ENCODE results near the gene TMBIM6.
"Not testable (repeated sequence)": the region's sequence is repeated elsewhere in the genome, so short reads cannot be mapped to it uniquely, and the experiment has no call there.

Gene TMBIM6, protein sequence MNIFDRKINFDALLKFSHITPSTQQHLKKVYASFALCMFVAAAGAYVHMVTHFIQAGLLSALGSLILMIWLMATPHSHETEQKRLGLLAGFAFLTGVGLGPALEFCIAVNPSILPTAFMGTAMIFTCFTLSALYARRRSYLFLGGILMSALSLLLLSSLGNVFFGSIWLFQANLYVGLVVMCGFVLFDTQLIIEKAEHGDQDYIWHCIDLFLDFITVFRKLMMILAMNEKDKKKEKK

DNA sequence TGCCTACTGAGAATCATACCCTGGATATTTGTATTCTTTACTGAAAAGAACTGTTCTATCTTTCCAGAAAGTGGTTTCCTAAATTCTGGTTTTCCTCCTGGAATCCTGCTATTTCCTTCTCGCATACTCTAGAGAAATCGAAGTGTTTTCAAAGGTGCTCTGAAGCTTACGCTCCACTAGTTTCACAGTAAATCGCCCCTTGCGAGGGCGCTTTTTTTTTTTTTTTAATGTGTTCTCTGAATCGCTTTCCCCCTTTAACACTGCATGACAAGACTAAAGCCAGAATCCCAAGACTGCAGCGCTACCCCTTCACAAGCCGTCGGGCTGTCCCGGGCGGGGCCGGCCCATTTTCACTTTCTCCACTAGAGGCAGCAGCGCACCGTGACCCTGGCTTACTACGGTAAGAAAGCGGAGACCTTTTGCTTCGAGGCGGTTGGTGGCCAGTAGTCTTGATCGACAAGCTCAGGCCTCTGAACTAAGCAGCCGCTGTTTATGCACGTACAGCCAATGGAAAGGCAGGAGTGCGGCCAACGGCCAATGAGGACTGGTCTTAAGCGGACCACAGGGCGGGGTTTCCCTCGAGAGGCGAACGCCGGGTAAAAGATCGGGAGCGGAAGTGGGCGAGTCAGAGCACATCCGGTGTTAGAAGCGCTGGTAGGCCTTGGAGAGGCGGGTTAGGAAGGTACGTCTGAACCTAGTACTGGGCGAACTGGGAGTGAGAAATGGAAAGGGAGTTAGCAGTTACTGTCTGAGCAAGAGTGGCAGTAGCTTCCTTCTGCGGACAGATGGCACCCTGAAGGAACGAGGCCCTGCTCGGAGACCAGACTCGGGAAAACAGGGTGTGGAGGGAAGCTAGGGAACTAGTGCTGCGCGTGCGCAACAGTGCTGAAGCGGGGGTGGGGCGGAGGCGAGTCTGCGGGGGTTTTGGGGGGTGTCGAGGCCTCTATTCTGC, at the start of gene TMBIM6:
Gene TMBIM6, plus strand, starts transcription at position 628 of the 952 bp plus-strand sequence. CDS start 10,937 bp downstream, outside the sequence.
- DNase-seq = peak; percentile 99

DNA sequence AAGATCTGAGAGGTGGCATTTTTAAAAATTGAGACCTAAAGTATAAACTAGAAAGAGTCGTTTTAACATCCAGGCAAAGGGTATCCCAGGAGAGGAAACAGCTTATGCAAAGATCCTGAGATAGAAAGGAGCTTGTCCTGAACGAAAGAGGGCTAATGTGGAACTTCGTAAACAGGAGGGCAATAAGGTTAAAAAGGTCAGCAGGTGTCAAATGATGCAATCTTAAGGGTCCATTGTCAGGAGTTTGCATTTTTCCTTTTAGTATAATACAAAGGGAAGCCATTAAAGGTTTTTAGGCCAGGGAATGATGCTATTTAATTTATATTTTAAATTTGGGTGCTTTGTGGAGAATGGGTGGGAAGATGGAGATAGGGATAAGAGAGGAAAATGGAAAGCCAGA, 48.5 kb upstream of the TMBIM6 start:
- DNase-seq = no peak

DNA sequence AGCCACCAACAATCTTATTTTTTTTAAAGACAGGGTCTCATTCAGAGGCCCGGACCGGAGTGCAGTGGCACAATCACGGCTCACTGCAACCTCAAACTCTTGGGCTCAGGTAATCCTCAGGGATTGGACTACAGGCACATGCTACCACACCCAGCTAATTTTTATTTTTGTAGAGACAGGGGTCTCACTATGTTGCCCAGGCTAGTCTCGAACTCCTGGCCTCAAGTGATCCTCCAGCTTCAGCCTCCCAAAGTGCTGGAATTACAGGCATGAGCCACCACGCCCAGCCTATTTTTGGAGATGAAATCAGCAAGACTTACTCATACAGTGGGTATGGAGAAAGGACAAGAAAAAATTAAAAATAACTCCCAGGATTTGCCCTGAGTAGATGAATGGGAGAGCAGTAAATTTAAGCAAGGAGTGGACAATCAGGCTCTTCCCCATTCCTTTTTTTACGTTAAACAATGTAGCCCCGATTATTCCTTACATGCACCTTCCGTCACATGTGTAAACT, 47.4 kb upstream of the TMBIM6 start:
- DNase-seq = no peak

DNA sequence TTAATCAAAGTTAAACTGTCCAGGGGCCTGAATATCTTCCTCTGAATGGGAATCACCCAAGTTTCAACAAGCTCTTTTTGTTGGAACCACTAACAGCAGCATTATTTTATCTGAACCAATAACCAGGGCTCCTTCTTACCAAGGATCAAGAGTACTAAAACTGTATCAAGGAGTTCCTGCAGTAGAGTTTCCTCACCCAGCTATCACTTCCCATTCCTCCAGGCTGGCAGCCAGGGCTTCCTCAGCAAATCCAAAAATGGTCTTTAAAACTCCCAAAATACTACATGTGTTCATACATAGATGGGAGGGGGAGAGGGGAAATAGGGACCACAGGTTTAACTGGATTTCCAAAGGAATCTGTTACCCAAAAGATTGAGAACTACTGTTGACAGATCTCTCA, 44.6 kb upstream of the TMBIM6 start:
- no peak for DNase-seq

DNA sequence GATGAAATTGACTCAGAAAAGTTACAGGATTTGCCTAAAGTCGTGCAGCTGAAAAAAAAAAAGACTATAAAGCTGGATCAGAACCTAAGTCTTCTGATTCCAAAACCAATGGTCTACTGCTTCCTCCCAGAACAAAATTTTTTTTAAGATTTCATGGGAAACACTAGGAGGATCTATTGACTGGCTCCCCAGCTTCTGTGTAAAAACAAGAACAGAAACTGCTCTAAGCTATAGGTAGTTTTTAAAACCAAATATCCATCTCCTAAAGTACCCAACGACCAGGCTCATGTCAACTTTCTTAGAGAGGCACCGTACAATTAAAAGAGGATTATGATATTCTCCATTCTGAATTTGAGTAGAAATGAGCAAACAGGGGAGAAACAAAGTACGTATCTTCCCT, 43.5 kb upstream of the TMBIM6 start:
- DNase-seq = no peak

DNA sequence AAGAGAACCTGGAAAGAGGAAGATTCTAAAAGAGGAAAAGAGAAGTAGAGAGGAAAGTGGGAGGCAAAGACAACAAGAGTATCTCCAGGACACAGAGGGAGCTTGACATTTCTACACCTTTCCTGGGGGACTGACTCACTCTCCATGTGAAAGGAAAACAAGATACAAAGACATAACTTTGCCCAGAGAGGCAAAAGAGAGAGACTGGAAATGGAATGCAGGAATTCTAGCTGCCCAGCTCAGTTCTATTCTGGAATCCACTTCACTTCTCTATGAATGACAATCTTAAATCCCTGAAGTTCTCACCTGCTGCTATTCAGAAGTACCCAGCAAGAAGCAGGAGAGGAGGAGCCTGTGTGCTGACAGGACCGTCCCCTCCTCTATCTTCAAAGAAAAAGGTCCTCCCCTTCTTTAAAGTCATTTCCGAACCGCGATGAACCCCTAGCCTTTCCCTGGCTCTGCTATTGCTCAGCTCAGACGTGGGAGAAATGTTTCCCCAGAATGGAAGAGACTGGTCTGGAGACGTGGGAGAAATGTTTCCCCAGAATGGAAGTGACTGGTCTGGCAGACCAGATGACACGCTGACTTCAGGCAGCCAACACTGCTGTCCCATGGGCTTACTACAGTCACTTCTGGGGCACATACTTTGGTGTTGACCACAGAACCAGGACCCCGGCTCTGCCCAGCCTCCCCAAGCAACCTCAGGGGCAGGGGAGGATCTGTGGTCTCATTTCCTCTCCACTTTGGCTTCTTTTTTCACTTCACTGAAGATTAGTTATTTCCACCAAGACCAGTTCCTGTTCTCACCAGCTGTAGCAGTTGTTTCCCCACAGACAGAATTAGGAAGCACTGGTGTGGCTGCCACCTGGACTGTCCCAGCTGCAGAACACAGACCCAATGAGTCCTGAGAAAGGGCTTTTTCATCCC, 42.5 kb upstream of the TMBIM6 start:
- DNase-seq = peak; percentile 71

DNA sequence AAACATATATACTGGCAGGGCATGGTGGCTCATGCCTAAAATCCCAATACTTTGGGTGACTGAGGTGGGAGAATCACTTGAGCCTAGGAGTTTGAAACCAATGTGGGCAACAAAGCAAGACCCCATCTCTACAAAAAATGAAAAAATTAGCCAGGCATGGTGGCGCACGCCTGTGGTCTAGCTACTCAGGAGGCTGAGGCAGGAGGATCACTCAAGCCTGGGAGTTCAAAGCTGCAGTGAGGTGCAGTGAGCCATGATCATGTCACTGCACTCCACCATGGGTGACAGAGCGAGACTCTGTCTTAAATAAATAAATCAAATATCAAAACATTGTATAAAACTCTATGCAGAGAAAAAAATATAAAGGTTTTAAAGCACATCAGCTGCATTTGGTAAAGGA, 39.3 kb upstream of the TMBIM6 start:
- no peak for DNase-seq

DNA sequence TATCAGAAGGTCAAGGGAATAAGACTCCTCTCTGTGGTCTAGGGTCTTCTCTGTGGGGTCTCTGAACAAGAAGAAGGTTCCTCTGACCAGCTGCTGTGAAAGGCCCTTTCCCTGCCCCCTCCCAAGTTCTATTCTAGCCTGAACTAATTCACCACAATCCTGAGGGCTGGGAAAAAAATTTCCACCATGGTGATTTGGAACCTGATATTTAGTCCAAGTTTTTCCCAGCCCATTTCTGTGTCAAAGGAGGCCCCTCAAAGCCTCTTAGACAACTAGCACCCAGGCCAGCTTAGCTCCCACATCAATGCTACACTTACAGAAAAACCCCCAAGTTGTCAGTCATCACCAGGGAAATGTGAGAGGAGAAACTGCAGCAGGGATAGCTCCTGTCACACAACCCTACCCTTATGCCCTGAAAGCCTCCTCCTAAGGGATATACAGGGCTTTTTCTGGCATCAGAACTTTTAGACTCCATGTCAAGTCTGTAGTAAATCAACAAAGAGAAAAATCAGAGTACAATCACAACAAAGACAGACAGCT, 38.6 kb upstream of the TMBIM6 start:
- no peak for DNase-seq

DNA sequence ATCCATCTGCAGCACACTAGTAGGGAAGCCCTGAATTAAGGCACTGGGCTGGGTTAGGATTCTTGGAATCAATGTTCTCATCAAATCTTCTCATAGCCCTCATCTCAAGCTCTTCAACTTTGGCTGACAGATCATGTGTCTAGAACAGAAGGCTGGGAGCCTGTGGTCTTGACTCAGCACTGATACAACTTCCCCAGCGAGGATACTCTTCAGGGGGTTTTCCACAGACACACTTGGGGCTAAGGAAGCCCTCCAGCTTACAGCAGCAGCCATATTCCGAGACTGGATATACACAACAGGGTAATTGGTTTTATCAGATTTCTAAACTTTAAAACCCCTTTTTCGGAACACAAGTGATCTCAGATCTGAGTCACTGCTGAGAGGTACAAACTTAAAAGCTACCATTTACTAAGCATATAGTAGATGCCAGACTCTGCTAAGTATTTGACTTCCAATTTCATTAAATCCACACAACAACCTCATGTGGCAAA, 37.7 kb upstream of the TMBIM6 start:
- DNase-seq = peak; percentile 77

DNA sequence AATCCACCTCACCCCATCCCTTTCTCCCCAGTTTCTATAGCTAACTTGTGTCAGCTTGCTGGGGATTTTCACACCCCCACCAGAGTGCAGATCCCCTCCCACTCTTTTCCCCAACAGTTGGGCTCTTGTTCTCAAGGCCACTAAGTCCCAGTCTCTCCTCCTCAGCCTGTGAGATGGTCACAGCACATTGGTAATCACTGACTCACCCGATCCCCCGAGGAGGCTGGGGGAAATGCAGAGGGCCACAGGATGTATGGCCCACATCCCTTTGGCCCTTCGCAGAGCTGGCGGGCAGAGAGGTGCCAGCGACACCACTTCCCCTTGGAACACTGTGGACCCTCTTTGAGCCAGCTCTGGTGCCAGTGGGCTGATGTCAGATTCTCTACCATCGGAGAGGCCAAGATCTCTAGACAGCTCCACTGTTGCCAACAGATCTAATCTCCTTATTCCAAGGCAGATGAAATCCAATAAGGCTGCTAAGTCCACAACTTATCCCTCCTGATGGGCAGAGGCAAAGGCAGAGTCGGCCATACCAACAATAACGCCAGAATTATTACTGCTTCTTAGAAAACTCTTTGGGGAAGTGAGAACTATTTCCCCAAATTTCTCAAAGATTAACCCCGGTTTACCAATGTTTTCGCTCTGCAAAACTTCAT, 35.8 kb upstream of the TMBIM6 start:
- peak; percentile 72 for DNase-seq

DNA sequence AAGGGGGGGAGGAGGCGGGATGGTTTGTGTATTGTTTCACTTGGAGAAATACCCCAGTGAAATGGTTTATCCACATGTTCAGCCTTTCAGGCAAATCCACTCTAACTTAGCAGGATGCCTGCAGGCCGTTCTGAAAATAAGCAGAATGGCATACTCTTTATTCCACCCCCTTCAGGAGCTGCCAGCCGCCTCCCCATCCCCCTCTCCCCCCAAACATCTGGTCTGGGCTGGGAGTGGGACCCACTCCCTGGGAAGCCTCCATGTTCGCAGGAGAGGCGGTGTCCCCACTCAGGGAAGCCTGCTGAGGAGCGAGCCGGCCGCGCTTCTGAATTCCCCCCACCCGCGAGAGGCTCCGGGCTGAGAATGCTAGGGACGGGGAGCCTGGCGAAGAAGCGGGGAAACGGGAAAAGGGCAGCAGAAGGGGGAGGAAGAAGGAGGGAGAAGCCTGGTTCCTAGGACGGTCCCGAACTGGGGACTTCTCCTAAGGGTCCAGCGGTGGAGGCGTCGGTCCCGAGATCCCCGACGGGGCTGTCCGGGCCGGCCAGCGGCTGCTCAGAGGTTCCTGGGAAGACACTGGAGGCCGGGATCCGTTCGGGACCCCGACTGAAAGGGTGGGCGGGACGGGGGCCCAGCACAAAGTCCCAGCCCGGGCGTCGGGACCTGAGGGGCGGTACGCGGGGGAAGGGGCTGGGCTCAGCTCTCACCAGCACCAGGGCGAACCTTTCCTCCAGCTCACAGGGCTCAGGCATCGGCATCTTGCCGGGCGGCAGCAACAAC, 34.8 kb upstream of the TMBIM6 start:
- DNase-seq = peak; percentile 72

DNA sequence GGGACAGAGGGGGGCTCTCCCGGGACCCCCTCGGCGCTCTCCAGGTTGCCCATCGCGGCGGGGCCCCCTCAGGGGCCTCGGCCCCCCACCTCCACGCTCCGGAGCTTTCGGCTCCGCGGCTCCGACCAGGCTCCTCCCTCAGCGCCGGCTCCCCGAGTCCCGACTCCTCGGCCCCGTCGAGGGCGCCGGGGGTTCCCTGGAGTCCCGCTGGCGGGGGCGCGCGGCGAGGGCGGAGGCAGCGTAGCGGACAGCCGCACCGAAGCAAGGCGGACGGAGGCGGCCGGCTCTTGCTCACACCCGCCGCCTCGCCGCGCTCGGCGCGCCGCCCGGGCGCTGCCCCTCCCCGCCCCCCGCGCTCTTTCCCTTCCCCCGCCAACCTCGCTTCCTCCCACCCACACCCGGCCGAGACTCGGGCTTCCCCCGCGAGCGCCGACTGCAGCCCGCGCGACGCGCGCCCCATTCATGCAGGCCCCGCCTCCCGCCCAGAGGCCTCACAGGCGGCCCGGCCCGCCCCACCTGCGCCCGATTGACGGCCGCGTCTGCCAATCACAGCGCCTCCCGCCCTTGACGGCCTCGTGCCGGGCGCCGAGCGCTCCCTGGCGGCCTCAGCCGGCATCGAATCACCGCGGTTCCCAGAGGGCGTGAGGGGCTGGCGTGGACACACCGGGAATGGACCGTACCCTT, 34.1 kb upstream of the TMBIM6 start, which contains the start of gene FMNL3:
Gene FMNL3, minus strand, starts transcription at position 278 of the 684 bp plus-strand sequence. Its CDS starts 225 bp downstream, at position 53.
- DNase-seq = peak; percentile 100

DNA sequence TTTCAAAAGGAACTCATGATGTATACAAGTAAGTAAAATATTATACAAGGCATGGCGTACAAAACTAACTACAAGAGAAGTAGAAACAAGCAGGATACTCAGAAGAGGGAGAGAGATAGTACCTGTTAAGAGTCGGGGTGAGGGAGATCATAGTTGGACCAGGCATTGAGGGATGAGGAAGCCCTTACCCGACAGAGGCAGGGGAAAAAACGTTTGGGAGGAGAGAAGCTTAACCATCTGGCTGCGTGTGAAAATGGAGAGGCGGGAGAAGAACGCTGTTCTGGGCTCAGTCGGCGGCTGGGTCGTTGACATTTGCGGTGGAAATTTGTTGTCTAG, 33.6 kb upstream of the TMBIM6 start:
- no peak for DNase-seq

DNA sequence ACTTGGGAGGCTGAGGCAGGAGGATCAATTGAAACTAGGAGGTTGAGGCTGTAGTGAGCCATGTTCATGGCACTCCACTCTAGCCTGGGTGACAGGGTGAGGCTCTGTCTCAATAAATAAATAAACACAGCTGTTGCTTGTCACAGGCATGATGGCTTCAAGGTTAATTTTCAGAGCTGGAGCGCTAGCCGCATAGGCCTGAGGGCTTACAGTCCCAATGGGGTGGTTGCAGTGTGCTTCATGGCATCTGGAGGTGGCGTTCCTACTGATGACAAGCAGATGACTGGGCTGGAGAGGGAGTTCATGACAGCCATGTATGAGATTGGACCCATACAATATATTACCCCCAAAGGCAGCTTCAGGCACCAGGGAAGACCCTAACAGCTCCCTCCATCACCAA, 32.5 kb upstream of the TMBIM6 start:
- DNase-seq = no peak

DNA sequence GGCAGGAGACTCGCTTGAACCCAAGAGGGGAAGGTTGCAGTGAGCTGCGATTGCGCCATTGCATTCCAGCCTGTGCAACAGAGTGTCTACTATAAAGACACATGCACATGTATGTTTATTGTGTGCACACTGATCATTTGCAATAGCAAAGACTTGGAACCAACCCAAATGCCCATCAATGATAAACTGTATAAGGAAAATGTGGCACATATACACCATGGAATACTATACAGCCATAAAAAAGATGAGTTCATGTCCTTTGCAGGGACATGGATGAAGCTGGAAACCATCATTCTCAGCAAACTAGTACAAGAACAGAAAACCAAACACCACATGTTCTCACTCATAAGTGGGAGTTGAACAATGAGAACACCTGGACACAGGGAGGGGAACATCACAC, 27.4 kb upstream of the TMBIM6 start:
- not testable (repeated sequence) for DNase-seq

DNA sequence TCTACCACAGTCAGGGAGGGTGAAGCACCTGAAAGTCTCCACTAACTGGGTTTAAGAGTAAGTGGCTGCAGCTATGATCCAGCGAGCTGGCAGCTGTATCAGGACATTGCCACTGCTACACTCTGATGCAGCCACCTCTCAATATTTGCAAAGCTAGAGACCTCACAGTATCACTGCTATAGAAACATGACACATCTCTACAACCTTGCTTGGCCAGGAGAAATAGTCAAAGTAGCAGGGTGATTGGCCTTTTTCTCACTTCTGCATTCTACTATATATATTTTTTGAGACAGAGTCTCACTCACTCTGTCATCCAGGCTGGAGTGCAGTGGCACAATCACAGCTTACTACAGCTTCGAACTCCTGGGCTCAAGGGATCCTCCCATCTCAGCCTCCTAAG, 24.8 kb upstream of the TMBIM6 start:
- no peak for DNase-seq

DNA sequence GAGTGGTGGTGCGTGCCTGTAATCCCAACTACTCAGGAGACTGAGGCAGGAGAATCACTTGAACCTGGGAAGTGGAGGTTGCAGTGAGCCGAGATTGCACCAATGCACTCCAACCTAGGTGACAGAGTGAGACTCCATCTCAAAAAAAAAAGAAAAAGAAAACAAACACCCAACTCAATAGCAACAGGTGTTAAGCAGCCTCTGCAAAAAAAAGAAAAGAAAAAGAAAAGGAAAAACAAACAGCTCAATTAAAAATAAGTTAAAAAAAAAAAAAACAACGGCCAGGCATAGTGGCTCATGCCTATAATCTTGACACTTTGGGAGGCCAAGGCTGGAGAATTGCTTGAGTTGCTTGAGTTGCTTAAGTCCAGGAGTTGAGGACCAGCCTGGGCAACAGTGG, 23.6 kb upstream of the TMBIM6 start:
- not testable (repeated sequence) for DNase-seq

DNA sequence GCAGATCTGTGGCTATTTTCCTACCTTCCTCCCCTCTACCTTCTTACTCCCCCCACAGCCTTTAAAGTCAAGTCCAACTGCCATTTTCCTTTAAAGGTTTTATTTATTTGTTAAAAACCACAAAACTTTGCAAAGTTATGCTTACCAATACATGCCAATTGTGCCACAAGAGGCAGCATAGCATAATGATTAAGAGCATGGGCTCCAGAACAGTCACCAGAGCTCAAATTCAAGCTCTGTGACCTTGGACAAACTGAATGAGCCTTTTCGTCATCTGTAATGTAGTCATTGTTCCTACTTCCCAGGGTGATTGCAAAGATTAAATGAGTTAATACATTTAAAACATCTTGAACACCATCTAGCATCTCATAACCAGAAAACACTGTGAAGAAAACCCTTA, 21.1 kb upstream of the TMBIM6 start:
- DNase-seq = no peak

DNA sequence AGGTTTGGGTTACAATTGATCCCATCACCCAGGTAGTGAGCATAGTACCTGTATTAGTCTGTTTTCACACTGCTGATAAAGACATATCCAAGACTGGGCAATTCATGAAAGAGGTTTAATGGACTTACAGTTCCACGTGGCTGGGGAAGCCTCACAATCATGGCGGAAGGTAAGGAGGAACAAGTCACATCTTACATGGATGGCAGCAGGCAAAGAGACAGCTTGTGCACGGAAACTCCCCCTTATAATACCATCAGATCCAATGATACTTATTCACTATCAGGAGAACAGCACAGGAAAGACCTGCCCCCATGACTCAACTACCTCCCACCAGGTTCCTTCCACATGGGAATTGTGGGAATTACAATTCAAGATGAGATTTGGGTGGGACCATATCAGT, 20.0 kb upstream of the TMBIM6 start:
- not testable (repeated sequence) for DNase-seq

DNA sequence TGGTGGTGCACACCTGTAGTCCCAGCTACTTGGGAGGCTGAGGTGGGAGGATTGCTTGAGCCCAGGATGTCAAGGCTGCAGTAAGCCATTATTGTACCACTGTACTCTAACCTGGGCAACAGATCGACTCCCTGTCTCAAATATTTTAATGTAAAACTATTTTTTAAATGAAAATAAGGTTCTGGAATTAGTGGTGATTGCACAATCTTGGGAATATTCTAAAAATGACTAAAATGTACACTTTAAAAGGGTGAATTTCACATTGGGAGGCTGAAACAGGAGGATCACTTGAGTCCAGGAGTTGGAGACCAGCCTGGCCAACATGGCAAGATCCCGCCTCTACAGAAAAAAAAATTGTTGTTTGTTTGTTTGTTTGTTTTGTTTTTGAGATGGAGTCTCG, 12.9 kb upstream of the TMBIM6 start:
- DNase-seq = no peak
